GM13977 (cell line): Measurements from ENCODE around the gene FFAR1.

Experiments
- DNase-seq: peaks from one replicate; pipeline ENCODE4 v3.0.0; 2012; ENCODE audit warnings: low spot score
- in situ Hi-C: fragments of 300-500 bp; cut with MboI; formaldehyde crosslinking; loops from one replicate; pipeline ENCODE4 v1.12.0; 2022; ENCODE audit warnings: low sequenced_read_pairs, low pct_unique_long_range_greater_than_20kb, mixed read lengths, inconsistent platforms; ENCODE audit not compliant: unreplicated experiment
- TF ChIP-seq, protein P1 (sequence below): IDR thresholded peaks from 2 replicates; pipeline ENCODE4 v1.5.1; 2012; ENCODE audit warnings: mild to moderate bottlenecking, control low read depth; ENCODE audit not compliant: insufficient read depth; ENCODE audit errors: extremely low read depth, missing control alignments

FFAR1 gene

DNA sequence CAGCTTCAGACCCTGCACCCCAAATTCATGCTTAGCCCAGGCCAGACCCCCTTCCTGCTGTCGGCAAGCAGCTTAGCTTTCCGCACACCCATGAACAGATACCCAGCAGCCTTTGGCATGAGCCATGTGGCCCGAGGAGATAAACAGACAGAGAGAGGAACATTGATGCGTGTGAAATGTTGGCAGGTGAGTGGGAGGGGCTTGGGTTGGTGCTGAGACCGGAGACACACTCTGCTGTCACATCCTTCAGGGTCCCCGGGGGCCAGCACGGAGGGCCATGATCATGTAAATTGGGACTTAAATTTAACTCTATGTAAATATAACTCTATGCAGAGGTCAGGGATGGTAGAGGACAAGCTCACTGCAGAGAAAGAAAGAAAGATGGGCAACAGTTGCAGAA, 17.2 kb upstream of the FFAR1 start:
- TF ChIP-seq, protein P1, sequence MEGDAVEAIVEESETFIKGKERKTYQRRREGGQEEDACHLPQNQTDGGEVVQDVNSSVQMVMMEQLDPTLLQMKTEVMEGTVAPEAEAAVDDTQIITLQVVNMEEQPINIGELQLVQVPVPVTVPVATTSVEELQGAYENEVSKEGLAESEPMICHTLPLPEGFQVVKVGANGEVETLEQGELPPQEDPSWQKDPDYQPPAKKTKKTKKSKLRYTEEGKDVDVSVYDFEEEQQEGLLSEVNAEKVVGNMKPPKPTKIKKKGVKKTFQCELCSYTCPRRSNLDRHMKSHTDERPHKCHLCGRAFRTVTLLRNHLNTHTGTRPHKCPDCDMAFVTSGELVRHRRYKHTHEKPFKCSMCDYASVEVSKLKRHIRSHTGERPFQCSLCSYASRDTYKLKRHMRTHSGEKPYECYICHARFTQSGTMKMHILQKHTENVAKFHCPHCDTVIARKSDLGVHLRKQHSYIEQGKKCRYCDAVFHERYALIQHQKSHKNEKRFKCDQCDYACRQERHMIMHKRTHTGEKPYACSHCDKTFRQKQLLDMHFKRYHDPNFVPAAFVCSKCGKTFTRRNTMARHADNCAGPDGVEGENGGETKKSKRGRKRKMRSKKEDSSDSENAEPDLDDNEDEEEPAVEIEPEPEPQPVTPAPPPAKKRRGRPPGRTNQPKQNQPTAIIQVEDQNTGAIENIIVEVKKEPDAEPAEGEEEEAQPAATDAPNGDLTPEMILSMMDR: no peak
- peak; percentile 75 for DNase-seq
- in situ Hi-C loops: no loop called here

DNA sequence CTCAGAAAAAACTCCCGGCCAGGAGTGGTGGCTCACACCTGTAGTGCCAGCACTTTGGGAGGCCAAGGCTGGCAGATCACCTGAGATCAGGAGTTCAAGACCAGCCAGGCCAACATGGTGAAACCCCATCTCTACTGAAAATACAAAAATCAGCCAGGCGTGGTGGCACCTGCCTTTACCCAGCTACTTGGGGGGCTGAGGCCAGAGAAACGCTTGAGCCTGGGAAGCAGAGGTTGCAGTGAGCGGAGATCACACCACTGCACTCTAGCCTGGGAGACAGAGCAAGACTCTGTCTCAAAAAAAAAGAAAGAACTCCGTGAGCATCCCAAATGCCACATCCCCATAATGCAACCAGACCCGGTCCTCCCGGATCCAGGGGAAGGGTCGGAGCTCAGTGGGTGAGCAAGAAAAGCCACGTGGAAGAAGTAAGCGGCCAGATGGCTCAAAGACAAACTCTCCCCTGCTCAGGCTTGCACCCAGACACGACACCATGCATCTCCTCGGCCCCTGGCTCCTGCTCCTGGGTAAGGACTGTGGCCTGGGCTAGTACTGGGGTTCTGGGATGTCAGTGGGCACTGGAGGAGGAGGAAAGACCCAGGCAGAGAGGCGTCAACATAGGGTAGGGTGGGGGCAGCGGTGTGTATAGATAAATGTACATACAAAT, 16.0 kb upstream of the FFAR1 start:
- in situ Hi-C loops: no loop called here
- DNase-seq: no peak
- TF ChIP-seq, protein P1: no peak

DNA sequence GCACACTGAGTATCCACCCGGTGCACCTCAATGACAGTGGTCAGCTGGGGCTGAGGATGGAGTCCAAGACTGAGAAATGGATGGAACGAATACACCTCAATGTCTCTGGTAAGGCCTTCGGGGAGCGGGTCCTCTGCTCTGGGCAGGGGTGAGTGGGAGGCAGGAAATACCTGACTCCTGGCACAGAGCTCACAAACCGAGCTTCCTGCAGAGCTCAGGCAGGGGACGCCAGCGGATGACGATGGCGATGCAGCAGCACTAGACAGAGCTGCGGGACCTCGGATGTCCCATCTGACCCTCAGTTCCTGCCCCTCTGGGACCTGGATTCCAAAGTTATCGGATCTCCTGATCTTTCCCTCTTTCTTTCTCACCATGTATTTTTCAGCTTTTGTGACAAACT, 14.9 kb upstream of the FFAR1 start:
- in situ Hi-C loops: no loop called here
- TF ChIP-seq, protein P1: peak; percentile 20

DNA sequence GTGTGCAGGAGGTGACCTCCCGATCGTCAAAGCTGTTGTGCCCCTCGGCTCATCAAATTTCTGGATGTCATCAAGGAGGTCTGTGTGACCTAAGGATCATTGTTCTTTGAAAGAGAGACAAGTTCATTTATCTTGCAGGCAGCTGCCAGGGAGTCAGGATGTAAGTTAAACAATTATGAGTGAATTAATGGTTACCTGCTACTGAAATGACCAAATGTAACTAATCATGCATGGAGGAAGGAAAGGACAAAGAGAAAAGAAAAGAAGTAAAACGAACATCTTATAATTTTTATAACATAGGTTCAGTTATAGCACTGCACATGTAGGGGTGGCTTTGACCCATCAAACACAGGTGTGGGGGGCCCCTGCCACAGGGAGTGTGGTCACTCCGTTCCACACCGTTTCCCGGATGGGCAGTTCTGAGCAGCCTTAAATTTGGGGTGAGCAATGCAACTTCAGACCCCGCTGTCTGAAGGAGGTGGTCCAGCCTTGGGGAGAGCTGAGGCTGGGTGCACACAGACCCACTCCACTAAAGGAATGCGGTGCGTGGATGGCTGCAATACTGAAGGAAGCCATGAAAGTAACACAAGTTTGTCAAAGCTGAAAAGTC, 13.5 kb upstream of the FFAR1 start:
- TF ChIP-seq, protein P1: no peak
- in situ Hi-C loops: no loop called here
- DNase-seq: no peak

More for the DNA sequence above, 14.9 kb upstream of the FFAR1 start:
- no peak for DNase-seq

DNA sequence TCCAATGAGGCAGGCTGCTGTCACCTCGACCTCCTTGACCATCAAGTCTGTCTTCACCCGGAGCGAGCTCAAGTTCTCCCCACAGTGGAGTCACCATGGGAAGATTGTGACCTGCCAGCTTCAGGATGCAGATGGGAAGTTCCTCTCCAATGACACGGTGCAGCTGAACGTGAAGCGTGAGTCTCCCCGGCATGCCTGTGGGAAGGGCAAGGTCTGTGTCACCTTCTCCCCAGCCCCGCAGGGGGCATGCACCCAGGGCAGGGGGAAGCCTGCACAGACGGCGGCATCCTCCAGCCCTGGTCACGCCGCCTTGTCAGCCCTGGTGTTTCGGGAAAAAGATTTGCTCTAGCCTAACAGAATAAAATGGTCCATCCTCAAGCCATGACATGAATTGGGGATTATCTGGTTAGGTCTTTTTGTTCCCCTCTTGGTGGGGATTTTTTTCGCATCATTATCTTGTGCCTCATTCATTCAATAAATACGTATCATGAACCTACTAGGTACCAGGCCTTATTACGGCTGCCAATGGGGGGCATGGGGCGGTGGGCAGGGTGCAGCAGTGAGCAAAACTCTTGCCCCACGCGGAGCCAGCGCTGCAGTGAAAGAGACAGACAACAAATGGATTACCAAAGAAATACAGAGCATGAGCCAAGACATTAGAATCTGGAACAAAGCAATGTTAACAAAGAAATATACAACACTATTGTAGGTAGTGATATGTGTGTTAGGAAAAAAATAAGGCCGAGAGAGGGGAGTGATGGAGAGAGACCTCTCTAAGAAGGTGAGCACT, 11.3 kb upstream of the FFAR1 start:
- in situ Hi-C loops: no loop called here
- no peak for DNase-seq
- TF ChIP-seq, protein P1: no peak

DNA sequence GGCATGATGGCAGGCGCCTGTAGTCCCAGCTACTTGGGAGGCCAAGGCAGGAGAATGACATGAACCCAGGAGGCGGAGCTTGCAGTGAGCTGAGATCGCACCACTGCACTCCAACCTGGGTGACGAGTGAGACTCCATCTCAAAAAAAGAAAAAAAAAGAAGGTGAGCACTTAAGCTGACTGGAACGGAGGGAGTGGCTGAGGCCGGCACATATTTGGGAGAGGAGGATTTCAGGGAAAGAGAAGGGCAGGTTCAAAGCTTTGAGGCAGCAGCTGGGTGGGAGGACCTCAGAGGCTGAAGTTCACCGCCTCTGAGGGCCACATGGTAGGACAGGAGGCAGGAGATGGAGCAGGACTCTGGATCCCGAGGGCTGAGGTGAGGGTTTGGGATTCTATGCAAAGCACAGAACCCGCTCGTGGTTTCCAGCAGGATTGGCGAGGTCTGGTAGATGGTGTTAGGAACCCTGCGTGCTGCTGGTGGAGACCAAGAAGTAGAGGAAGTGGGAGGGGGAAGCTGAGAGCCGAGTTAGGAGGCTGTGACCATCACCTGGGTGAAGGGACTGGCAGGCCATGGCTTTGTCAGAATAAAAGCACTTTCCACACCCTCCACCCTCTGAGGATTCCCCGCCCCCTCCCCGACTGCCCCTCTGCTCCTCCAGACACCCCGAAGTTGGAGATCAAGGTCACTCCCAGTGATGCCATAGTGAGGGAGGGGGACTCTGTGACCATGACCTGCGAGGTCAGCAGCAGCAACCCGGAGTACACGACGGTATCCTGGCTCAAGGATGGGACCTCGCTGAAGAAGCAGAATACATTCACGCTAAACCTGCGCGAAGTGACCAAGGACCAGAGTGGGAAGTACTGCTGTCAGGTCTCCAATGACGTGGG, 10.4 kb upstream of the FFAR1 start:
- TF ChIP-seq, protein P1: no peak
- in situ Hi-C loops: no loop called here
- DNase-seq: no peak
